ENCODE data around the gene KRT72.

The KRT72 gene

DNA sequence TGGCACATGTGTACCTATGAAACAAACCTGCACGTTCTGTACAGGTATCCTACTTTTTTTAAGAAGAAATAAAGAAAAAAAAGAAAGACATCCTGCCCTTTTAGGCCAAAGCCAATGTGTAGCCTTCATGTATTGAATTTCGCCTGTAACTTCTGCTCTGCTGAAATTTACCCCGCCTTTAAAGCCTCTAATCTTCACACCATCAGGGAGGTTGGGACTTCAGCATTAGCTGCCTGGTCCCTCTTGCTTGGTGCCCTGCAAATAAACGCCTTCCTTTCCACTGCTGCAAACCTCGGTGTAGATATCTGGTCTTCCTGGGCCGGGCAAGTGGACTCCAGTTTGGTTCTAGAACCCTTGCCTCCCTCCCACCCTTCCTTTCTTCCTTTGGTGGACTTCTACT lies 45.7 kb downstream of the KRT72 start:
- H4K20me1 ChIP-seq (ENCODE audit: control insufficient read depth, insufficient read depth, low read depth, low read length) = no peaks in the 10 kb centered on the region
- H3K79me2 ChIP-seq (ENCODE audit: control insufficient read depth, low read length) = no peaks in the 10 kb centered on the region
- TF ChIP-seq EZH2phosphoT487 (IDR thresholded peaks at IDR 0.05; ENCODE audit: borderline replicate concordance, low read length) = no peak
- TF ChIP-seq, protein P1, sequence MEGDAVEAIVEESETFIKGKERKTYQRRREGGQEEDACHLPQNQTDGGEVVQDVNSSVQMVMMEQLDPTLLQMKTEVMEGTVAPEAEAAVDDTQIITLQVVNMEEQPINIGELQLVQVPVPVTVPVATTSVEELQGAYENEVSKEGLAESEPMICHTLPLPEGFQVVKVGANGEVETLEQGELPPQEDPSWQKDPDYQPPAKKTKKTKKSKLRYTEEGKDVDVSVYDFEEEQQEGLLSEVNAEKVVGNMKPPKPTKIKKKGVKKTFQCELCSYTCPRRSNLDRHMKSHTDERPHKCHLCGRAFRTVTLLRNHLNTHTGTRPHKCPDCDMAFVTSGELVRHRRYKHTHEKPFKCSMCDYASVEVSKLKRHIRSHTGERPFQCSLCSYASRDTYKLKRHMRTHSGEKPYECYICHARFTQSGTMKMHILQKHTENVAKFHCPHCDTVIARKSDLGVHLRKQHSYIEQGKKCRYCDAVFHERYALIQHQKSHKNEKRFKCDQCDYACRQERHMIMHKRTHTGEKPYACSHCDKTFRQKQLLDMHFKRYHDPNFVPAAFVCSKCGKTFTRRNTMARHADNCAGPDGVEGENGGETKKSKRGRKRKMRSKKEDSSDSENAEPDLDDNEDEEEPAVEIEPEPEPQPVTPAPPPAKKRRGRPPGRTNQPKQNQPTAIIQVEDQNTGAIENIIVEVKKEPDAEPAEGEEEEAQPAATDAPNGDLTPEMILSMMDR (IDR thresholded peaks at IDR 0.05; ENCODE audit: low read depth, low read length, poor library complexity, severe bottlenecking) = no peak
- no peak overlapping the region for H3K27ac ChIP-seq (ENCODE audit: low read depth, low read length)
- H3K4me3 ChIP-seq (ENCODE audit: low read length) = no peak overlapping the region
- no peak overlapping the region for H3K4me2 ChIP-seq (ENCODE audit: low read length)
- H3F3A ChIP-seq (ENCODE audit: control insufficient read depth, insufficient read depth) = no peaks in the 10 kb centered on the region
- no peaks in the 10 kb centered on the region for H3K9me2 ChIP-seq (replicated peaks; ENCODE audit: control insufficient read depth, low read length)
- no peaks in the 10 kb centered on the region for H3K27me3 ChIP-seq (ENCODE audit: control insufficient read depth, low read length)
- no peaks in the 10 kb centered on the region for H3K9me3 ChIP-seq (ENCODE audit: control insufficient read depth, insufficient read depth, low read length)
- no peaks in the 10 kb centered on the region for H3K36me3 ChIP-seq (ENCODE audit: control insufficient read depth, low read length)
- H3K4me1 ChIP-seq (ENCODE audit: control insufficient read depth, low read length) = no peaks in the 10 kb centered on the region

DNA sequence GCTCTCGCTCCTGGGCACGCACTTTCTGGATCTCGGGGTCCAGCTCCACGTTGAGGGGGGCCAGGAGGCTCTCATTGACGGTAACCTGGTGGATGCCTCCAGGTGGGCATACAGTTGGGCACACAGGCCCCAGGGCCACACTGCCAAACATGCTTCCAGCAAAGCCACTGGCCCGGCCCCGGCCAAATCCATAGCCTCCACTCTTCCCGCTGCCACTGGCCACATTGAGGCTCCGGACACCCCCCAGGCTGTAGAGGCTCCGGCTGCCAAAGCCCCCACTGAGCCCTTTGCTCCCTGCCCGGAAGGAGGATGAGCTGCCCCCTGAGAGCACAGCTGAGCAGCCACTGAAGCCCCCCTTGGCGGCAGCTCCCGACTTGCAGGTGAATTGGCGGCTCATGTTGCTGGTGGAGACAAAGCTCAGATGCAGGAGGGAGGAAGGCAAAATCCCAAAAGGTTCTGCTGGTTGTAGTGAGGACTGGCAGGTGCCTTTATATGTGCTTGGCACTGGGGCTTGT lies 48.5 kb downstream of the KRT72 start, which contains the start of gene KRT71:
KRT71 (minus strand) TSS at position 465 of the 515 bp plus-strand sequence; CDS start at position 397, 68 bp downstream.
- Histone ChIP-seq H3K9me3 (ENCODE audit: control insufficient read depth, insufficient read depth, low read length) (no peaks in the 10 kb centered on the region), H3K4me1 (ENCODE audit: control insufficient read depth, low read length) (no peaks in the 10 kb centered on the region), H3K4me3 (ENCODE audit: low read length) (no peak within 1 kb of the TSS), H3K36me3 (ENCODE audit: control insufficient read depth, low read length) (no peaks in the 10 kb centered on the region), H3K4me2 (ENCODE audit: low read length) (no peak within 1 kb of the TSS), H3K27me3 (ENCODE audit: control insufficient read depth, low read length) (no peaks in the 10 kb centered on the region), H3F3A (ENCODE audit: control insufficient read depth, insufficient read depth) (no peaks in the 10 kb centered on the region), H4K20me1 (ENCODE audit: control insufficient read depth, insufficient read depth, low read depth, low read length) (no peaks in the 10 kb centered on the region), H3K9me2 (replicated peaks; ENCODE audit: control insufficient read depth, low read length) (no peaks in the 10 kb centered on the region), H3K79me2 (ENCODE audit: control insufficient read depth, low read length) (no peaks in the 10 kb centered on the region), H3K27ac (ENCODE audit: low read depth, low read length) (no peak within 1 kb of the TSS)
- TF ChIP-seq, protein P1 (IDR thresholded peaks at IDR 0.05; ENCODE audit: low read depth, low read length, poor library complexity, severe bottlenecking) = no peak

DNA sequence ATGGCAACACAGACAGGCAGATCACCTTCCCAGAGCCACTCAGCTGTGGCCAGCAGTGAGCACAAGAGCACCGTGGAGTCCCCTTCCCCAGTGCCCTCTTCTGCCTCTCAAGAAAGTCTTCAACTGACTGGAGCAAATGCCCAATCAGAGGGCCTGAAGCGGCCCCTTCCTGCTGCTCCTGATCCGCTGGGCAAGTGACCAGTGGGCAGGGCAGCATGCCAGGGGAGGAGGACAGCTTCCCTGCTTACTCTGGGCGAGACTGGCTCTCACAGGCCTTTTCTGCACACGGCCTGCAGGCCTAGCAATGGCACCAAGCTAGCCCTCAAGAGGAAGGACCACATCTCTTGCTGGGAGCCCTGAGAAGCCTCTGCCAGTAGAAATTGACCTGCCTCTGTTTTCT lies 49.2 kb downstream of the KRT72 start:
- H3K4me2 ChIP-seq (ENCODE audit: low read length) = no peak overlapping the region
- H3K9me2 ChIP-seq (replicated peaks; ENCODE audit: control insufficient read depth, low read length) = no peaks in the 10 kb centered on the region
- H3K27me3 ChIP-seq (ENCODE audit: control insufficient read depth, low read length) = no peaks in the 10 kb centered on the region

More for the DNA sequence above, 49.2 kb downstream of the KRT72 start:
- H4K20me1 ChIP-seq (ENCODE audit: control insufficient read depth, insufficient read depth, low read depth, low read length) = no peaks in the 10 kb centered on the region
- no peaks in the 10 kb centered on the region for H3K9me3 ChIP-seq (ENCODE audit: control insufficient read depth, insufficient read depth, low read length)
- H3K4me3 ChIP-seq (ENCODE audit: low read length) = no peak overlapping the region
- no peaks in the 10 kb centered on the region for H3K79me2 ChIP-seq (ENCODE audit: control insufficient read depth, low read length)
- no peak overlapping the region for H3K27ac ChIP-seq (ENCODE audit: low read depth, low read length)
- no peaks in the 10 kb centered on the region for H3K36me3 ChIP-seq (ENCODE audit: control insufficient read depth, low read length)
- TF ChIP-seq, protein P1 (IDR thresholded peaks at IDR 0.05; ENCODE audit: low read depth, low read length, poor library complexity, severe bottlenecking) = no peak
- no peak for TF ChIP-seq EZH2phosphoT487 (IDR thresholded peaks at IDR 0.05; ENCODE audit: borderline replicate concordance, low read length)
- H3K4me1 ChIP-seq (ENCODE audit: control insufficient read depth, low read length) = no peaks in the 10 kb centered on the region
- no peaks in the 10 kb centered on the region for H3F3A ChIP-seq (ENCODE audit: control insufficient read depth, insufficient read depth)

Measured in DOHH2 (cell line).